ENCODE results near the gene MUC3A.

- TF ChIP-seq, protein P1, sequence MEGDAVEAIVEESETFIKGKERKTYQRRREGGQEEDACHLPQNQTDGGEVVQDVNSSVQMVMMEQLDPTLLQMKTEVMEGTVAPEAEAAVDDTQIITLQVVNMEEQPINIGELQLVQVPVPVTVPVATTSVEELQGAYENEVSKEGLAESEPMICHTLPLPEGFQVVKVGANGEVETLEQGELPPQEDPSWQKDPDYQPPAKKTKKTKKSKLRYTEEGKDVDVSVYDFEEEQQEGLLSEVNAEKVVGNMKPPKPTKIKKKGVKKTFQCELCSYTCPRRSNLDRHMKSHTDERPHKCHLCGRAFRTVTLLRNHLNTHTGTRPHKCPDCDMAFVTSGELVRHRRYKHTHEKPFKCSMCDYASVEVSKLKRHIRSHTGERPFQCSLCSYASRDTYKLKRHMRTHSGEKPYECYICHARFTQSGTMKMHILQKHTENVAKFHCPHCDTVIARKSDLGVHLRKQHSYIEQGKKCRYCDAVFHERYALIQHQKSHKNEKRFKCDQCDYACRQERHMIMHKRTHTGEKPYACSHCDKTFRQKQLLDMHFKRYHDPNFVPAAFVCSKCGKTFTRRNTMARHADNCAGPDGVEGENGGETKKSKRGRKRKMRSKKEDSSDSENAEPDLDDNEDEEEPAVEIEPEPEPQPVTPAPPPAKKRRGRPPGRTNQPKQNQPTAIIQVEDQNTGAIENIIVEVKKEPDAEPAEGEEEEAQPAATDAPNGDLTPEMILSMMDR (IDR thresholded peaks at IDR 0.05; ENCODE audit: low read depth, low read length), result no peak
- TF ChIP-seq EZH2phosphoT487 (IDR thresholded peaks at IDR 0.05; ENCODE audit: low read depth), result no peak
Observed at GRCh38 chr7:100901921-100902332, 47.4 kb upstream of the MUC3A start.
